ENCODE measurements around the gene PDGFRB.
A peak's percentile ranks its signal among the peaks of the same experiment; 100 is the strongest.

PDGFRB gene

GRCh38 chr5:150129813-150130492 is 25.7 kb downstream of the PDGFRB start:
- H3K27ac ChIP-seq (ENCODE audit: extremely low read depth, low read depth, low read length) = no peak overlapping the region
- CTCF ChIA-PET = interaction anchor here (0.5 to 3.7 kb wide), 17 partner anchors 10 to 499 kb away, joined by 3 to 37 read pairs (median 3); no protein-coding TSS in a partner anchor
- TF ChIP-seq GLIS1 (tag by site-specific recombination; IDR thresholded peaks at IDR 0.05) (0 out of 2 replicates have a peak, but pooled peaks have one; percentile 6), CTCF (tag by site-specific recombination; IDR thresholded peaks at IDR 0.05) (peak; percentile 87), PATZ1 (tag by site-specific recombination; IDR thresholded peaks at IDR 0.05) (0 out of 2 replicates have a peak, but pooled peaks have one; percentile 12), SP7 (tag by site-specific recombination; IDR thresholded peaks at IDR 0.05) (0 out of 2 replicates have a peak, but pooled peaks have one; percentile 37), ZNF654 (tag by site-specific recombination; IDR thresholded peaks at IDR 0.05; ENCODE audit: low read depth) (peak; percentile 83), ZNF121 (tag by site-specific recombination; IDR thresholded peaks at IDR 0.05) (no peak), ZBTB17 (tag by site-specific recombination; IDR thresholded peaks at IDR 0.05) (0 out of 2 replicates have a peak, but pooled peaks have one; percentile 23), ZSCAN16 (tag by site-specific recombination; IDR thresholded peaks at IDR 0.05) (no peak), KLF1 (tag by site-specific recombination; IDR thresholded peaks at IDR 0.05) (0 out of 2 replicates have a peak, but pooled peaks have one; percentile 13)
- TF ChIP-seq, protein P1, sequence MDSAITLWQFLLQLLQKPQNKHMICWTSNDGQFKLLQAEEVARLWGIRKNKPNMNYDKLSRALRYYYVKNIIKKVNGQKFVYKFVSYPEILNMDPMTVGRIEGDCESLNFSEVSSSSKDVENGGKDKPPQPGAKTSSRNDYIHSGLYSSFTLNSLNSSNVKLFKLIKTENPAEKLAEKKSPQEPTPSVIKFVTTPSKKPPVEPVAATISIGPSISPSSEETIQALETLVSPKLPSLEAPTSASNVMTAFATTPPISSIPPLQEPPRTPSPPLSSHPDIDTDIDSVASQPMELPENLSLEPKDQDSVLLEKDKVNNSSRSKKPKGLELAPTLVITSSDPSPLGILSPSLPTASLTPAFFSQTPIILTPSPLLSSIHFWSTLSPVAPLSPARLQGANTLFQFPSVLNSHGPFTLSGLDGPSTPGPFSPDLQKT (IDR thresholded peaks at IDR 0.05; ENCODE audit: borderline replicate concordance, low read depth, low read length) = no peak
- POLR2A ChIA-PET = no interaction called here
- no peaks in the 10 kb centered on the region for H3K4me1 ChIP-seq (ENCODE audit: control insufficient read depth, insufficient read depth, low read length)
- H3K4me3 ChIP-seq (ENCODE audit: low read depth, low read length) = no peak overlapping the region
- H3K36me3 ChIP-seq (ENCODE audit: control insufficient read depth in 2 of 2, insufficient read depth in 1 of 2, low read length in 2 of 2) = no peaks in the 10 kb centered on the region
- H3K9me3 ChIP-seq (ENCODE audit: control insufficient read depth, insufficient read depth, low read depth, low read length) = no peaks in the 10 kb centered on the region

DNA sequence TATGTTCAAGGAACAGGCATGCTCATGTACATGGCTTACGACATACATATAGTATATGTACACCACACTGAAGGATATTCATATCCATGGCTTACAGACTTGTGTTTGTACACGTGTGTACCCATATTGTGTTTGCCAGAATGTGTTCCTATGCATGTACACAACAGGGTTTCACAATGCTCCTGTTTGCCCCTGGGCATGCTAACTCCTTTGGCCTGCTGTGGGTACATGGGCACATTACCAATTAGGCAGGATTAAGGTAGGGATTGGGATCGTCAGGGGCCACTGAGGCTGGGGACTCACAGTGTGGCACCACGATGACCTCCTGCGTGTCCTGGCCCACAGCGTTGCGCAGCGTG is 26.2 kb downstream of the PDGFRB start:
- Histone ChIP-seq H3K27ac (ENCODE audit: extremely low read depth, low read depth, low read length) (no peak overlapping the region), H3K4me3 (ENCODE audit: low read depth, low read length) (no peak overlapping the region), H3K9me3 (ENCODE audit: control insufficient read depth, insufficient read depth, low read depth, low read length) (no peaks in the 10 kb centered on the region), H3K4me1 (ENCODE audit: control insufficient read depth, insufficient read depth, low read length) (no peaks in the 10 kb centered on the region), H3K36me3 (ENCODE audit: control insufficient read depth in 2 of 2, insufficient read depth in 1 of 2, low read length in 2 of 2) (no peaks in the 10 kb centered on the region)
- TF ChIP-seq ZNF341 (tag by site-specific recombination; IDR thresholded peaks at IDR 0.05; ENCODE audit: low read depth) (no peak), ZNF211 (tag by site-specific recombination; IDR thresholded peaks at IDR 0.05; ENCODE audit: low read depth) (no peak), ZNF510 (tag by site-specific recombination; IDR thresholded peaks at IDR 0.05; ENCODE audit: insufficient replicate concordance) (no peak), PRDM2 (tag by site-specific recombination; IDR thresholded peaks at IDR 0.05; ENCODE audit: borderline replicate concordance) (no peak), KLF7 (tag by site-specific recombination; IDR thresholded peaks at IDR 0.05; ENCODE audit: borderline replicate concordance) (no peak), TCF7L2 (IDR thresholded peaks at IDR 0.05; ENCODE audit: borderline replicate concordance, low read depth, low read length) (no peak)
- CTCF ChIA-PET = interaction anchor here (0.5 to 3.7 kb wide), 12 partner anchors 16 to 250 kb away, joined by 3 to 37 read pairs (median 3); no protein-coding TSS in a partner anchor
- POLR2A ChIA-PET = no interaction called here

All from HEK293 (cell line).